GM12865 (cell line): Measurements from ENCODE around the gene MAP3K3.
A peak's percentile ranks its signal among the peaks of the same experiment; 100 is the strongest.

Source experiments
- DNase-seq: peaks from one replicate; pipeline ENCODE4 v3.0.0; 2010; ENCODE audit warnings: low read depth
- H3K4me3 ChIP-seq: 2 replicates; pipeline ENCODE4 v1.5.1; 2011; ENCODE audit warnings: mild to moderate bottlenecking, low read depth, low read length, control low read depth
- TF ChIP-seq, protein P1 (sequence below): IDR thresholded peaks from 2 replicates; pipeline ENCODE4 v1.5.1; 2011; ENCODE audit warnings: low read length, control low read depth, low read depth, inconsistent platforms; ENCODE audit not compliant: insufficient read depth; ENCODE audit errors: missing control alignments

The MAP3K3 gene

DNA sequence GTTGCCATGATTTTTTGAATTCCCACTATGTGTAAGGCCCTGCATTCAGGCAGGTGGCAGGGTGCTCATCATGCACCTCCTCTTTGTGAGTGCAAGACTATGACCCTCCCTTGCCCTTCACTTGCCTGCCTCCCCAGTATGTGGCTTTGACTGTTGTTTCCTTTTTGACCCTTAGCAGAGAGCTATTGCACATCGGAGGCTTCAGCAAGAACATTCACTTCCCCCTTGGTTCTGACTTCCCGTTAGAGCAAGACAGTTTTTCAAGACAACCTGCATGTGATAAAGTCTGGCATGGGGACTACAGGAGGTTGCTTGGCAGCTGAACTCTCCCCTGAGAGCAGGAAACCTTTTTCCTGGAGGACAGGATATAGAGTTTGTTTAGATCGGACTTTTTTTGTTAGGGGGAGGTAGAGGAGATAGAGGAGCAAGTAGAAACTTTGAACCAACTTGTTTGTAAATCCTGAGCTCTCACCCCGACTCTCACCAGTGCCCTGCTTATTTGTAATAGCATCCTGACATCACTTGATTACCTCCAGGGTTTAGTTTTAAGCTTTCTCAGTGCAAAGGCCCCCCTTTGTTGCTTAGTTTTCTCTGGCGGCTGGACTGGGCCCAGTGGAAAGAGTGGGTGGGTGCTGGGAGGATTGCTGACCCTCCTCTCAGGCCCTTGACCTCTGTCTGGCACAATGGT is 43.5 kb downstream of the MAP3K3 start:
- TF ChIP-seq, protein P1, sequence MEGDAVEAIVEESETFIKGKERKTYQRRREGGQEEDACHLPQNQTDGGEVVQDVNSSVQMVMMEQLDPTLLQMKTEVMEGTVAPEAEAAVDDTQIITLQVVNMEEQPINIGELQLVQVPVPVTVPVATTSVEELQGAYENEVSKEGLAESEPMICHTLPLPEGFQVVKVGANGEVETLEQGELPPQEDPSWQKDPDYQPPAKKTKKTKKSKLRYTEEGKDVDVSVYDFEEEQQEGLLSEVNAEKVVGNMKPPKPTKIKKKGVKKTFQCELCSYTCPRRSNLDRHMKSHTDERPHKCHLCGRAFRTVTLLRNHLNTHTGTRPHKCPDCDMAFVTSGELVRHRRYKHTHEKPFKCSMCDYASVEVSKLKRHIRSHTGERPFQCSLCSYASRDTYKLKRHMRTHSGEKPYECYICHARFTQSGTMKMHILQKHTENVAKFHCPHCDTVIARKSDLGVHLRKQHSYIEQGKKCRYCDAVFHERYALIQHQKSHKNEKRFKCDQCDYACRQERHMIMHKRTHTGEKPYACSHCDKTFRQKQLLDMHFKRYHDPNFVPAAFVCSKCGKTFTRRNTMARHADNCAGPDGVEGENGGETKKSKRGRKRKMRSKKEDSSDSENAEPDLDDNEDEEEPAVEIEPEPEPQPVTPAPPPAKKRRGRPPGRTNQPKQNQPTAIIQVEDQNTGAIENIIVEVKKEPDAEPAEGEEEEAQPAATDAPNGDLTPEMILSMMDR: no peak
- peak; percentile 59 for DNase-seq
- no peak overlapping the region for H3K4me3 ChIP-seq

DNA sequence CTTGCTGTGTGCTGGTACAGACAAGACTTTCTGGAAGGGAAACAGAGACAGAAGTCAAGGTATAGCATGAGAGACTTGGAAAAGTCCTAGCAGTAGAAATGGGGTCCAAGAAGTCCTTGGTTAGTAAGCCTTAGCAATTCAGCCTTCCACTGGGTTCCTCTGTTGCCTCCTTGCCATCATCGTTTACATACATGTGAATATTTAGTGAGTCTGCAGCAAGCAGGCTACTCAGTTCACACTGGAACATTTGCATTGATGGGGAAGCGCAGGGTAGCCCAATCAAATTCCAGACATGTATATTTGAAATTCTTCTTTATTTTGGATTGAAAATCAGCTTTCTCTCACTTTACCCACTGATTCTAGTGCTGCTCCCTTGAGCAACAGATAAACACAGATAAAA is 50.6 kb downstream of the MAP3K3 start:
- DNase-seq: no peak
- TF ChIP-seq, protein P1: no peak

DNA sequence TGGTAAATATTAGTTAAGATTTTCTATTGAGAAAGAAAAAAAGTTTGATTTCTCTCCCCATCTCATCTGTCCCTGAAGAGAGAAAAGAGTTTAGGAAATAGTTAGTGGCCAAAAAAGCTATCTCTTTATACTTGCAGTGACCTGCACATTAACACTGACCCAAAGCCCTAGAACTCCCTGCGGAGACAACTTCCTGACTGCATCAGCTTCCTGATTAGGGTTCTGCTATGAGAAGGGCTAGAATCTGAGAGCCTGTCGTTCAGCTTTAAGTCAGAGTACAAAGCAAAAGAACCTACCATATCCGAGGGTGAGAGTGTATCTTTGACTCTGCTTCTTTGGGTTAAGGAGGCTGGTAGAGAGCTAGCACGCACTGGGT is 53.0 kb downstream of the MAP3K3 start:
- H3K4me3 ChIP-seq: no peak overlapping the region
- TF ChIP-seq, protein P1: no peak
- DNase-seq: no peak

More for the DNA sequence above, 50.6 kb downstream of the MAP3K3 start:
- no peak overlapping the region for H3K4me3 ChIP-seq

DNA sequence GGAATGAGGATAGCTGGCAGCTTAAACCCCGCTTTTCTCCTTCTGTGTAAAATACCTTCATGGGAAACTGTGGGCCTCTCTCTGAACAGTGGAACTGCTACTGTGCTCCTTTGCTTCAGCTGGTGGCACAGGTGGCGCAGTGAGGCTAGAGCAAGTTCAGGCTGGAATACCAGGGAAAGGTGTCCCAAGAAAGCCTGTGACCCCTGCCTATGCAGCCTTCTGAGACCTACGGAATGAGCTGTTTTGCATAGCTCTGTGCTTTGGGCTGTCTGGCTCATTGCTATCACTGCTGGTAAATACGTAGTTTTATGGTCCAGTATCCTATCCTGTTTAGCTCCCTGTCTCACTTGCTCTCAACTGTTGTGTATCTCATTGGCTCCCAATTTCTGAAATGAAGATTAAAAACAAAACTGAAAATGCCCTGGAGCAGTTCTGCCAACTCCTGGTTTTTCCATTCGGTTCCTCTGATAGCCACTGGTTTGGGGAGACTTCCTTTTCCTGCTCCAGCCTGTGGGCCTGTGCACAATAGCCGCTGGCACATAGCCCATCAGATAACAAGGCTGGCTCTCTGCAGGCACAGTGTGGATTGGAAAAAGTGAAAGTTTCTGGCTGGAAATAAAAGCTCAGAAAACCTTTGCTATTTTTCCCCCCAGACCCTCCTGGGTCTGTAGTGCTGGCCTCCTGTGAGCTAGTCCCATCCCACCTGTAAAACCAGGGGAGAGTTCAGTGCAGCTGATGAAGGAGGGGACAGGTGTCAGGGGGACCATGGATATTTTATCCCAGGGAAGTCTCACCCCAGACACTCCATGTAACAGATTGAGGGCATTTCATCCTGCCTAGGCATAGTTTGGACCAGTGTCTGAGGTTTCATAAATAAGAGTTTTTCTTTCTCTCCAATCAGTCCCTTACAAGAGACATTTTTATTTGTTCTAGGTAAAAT is 53.7 kb downstream of the MAP3K3 start:
- no peak for DNase-seq
- TF ChIP-seq, protein P1: no peak
- H3K4me3 ChIP-seq: no peak overlapping the region

DNA sequence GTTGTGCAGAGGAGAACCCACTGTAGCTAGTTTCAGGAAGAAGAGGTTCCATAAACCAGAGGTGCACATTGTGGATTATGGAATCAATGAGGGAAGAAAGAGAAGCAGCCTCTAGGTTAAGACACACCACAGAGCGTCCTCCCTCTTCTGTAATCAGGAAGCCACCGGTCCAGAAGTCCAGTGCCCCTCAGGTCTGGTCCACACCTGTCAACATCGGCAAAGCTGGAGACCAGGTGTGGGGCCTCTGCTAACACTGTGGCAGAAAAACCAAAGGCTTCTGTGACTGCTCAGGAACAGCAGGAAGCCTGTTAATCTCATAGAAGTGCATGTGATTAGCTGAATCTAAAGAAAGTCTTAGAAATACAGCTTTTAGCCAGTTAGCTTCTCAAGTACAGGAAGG is 54.4 kb downstream of the MAP3K3 start:
- H3K4me3 ChIP-seq: no peak overlapping the region
- TF ChIP-seq, protein P1: no peak
- DNase-seq: no peak

DNA sequence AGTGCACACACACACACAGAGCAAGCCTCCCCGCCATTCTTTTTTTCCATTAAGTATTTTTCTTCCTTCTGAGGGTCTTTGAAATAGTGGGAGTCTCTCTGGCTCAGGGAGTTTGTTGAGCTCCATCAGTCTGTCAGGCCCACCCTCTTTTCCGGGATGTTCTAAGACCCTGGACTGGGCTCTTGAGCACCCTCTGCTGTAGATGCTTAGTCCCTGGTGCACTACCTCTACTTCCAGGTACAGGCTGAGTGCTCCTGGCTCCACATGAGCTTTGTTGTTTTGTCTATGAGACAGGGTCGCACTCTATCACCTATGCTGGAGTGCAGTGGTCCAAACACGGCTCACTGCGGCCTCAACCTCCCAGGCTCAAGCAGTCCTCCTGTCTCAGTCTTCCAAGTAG is 57.0 kb downstream of the MAP3K3 start:
- TF ChIP-seq, protein P1: no peak
- no peak for DNase-seq
- H3K4me3 ChIP-seq: no peak overlapping the region
